Stimulated activated CD8-positive, alpha-beta memory T cell treated with anti-CD3 and anti-CD28 coated beads, Interleukin-4, amount 100 ng/mL, for 24 hours (primary cell): ENCODE measurements around the gene SLC30A7.

ENCODE experiments used
- DNase-seq: peaks from one replicate; pipeline ENCODE4 v3.0.0-alpha.2; 2020; ENCODE audit warnings: low read depth

SLC30A7 gene

GRCh38 chr1:100979631-100980030, 83.7 kb downstream of the SLC30A7 start:
- DNase-seq = no peak

GRCh38 chr1:100982793-100983192, 86.9 kb downstream of the SLC30A7 start:
- DNase-seq = no peak

GRCh38 chr1:100988121-100988520, 92.2 kb downstream of the SLC30A7 start:
- DNase-seq = no peak

GRCh38 chr1:100989306-100990077, 93.6 kb downstream of the SLC30A7 start:
- no peak for DNase-seq

- no peak for DNase-seq
Measured at GRCh38 chr1:100995198-100995988, 99.5 kb downstream of the SLC30A7 start.

GRCh38 chr1:100998426-100998825, 102.5 kb downstream of the SLC30A7 start:
- no peak for DNase-seq

GRCh38 chr1:101000131-101000873, 104.4 kb downstream of the SLC30A7 start:
- no peak for DNase-seq

GRCh38 chr1:101002551-101002950, 106.7 kb downstream of the SLC30A7 start:
- no peak for DNase-seq

- no peak for DNase-seq
Measured at GRCh38 chr1:101003012-101003650, 107.2 kb downstream of the SLC30A7 start.

GRCh38 chr1:101004061-101004460, 108.2 kb downstream of the SLC30A7 start:
- no peak for DNase-seq

GRCh38 chr1:101004670-101005069, 108.8 kb downstream of the SLC30A7 start:
- no peak for DNase-seq

GRCh38 chr1:101005183-101005582, 109.3 kb downstream of the SLC30A7 start:
- no peak for DNase-seq

- no peak for DNase-seq
Measured at GRCh38 chr1:101005871-101006270, 110.0 kb downstream of the SLC30A7 start.

- DNase-seq = no peak
Measured at GRCh38 chr1:101006553-101006952, 110.7 kb downstream of the SLC30A7 start.

- no peak for DNase-seq
Measured at GRCh38 chr1:101008229-101008834, 112.4 kb downstream of the SLC30A7 start.

- DNase-seq = no peak
Measured at GRCh38 chr1:101013776-101014175, 117.9 kb downstream of the SLC30A7 start.

- no peak for DNase-seq
Measured at GRCh38 chr1:101017448-101017847, 121.6 kb downstream of the SLC30A7 start.

GRCh38 chr1:101022294-101022693, 126.4 kb downstream of the SLC30A7 start:
- DNase-seq = no peak

GRCh38 chr1:101025283-101025656, 129.4 kb downstream of the SLC30A7 start:
- no peak for DNase-seq

GRCh38 chr1:101025657-101026429, 130.0 kb downstream of the SLC30A7 start, which contains the start of gene DPH5:
DPH5 (minus strand) TSS chr1:101025784; CDS start chr1:101025443, 341 bp downstream.
- peak; percentile 87 for DNase-seq

GRCh38 chr1:101026430-101026788, 130.5 kb downstream of the SLC30A7 start:
- no peak for DNase-seq
